GM13976 (cell line): Measurements from ENCODE around the gene CREG1.

Experiments used
- DNase-seq: peaks from one replicate; pipeline ENCODE4 v3.0.0; 2012; ENCODE audit warnings: low spot score
- in situ Hi-C: fragments of 300-500 bp; cut with MboI; formaldehyde crosslinking; loops from one replicate; pipeline ENCODE4 v1.12.0; 2022; ENCODE audit warnings: low sequenced_read_pairs, mixed read lengths, inconsistent platforms; ENCODE audit not compliant: unreplicated experiment
- TF ChIP-seq, protein P1 (sequence below): IDR thresholded peaks from 2 replicates; pipeline ENCODE4 v1.5.1; 2012; ENCODE audit warnings: borderline replicate concordance, mild to moderate bottlenecking; ENCODE audit not compliant: insufficient read depth; ENCODE audit errors: extremely low read depth, missing control alignments, control extremely low read depth

Gene CREG1

DNA sequence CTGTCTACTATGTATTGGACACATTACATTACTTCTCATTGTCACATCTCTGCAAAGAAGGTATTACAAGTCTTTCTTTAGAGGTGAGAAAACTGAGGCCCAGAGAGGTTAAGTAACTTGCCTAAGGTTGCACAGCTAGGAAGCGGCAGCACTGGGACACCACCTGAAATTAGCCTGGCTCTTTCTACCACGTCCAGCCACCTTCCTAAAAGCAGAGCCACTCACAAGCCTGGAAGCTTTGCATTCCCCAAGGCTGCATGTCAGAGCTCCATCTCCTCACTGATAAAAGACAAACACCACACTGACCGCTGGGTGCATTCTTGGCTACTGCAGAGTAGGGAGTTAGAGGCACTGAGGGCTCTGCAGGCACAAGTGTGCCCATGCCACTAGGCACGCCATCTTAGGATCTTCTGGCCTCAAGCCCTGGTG, 37.7 kb downstream of the CREG1 start:
- TF ChIP-seq, protein P1, sequence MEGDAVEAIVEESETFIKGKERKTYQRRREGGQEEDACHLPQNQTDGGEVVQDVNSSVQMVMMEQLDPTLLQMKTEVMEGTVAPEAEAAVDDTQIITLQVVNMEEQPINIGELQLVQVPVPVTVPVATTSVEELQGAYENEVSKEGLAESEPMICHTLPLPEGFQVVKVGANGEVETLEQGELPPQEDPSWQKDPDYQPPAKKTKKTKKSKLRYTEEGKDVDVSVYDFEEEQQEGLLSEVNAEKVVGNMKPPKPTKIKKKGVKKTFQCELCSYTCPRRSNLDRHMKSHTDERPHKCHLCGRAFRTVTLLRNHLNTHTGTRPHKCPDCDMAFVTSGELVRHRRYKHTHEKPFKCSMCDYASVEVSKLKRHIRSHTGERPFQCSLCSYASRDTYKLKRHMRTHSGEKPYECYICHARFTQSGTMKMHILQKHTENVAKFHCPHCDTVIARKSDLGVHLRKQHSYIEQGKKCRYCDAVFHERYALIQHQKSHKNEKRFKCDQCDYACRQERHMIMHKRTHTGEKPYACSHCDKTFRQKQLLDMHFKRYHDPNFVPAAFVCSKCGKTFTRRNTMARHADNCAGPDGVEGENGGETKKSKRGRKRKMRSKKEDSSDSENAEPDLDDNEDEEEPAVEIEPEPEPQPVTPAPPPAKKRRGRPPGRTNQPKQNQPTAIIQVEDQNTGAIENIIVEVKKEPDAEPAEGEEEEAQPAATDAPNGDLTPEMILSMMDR, result no peak
- no peak for DNase-seq
- in situ Hi-C loops, result no loop called here

DNA sequence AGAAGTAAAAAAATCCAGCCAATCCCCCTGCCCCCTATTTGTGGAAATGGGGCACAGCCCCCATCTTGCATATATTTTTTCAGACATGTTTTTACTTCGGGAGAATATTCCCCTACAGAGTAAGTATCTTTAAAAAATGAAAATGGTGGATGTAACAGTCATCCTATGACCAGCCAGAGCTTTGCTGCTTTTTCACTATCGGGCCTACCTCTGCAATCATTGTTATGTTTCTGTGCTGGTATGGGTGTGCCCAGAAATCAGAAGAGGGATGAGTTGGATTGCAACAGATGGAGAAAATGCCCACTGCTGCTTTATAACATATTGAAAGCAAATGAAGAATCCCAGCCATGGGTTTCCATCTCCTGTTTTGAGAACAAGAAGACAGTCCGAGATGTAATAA, 38.1 kb downstream of the CREG1 start:
- no peak for DNase-seq
- in situ Hi-C loops, result no loop called here
- TF ChIP-seq, protein P1, result no peak

DNA sequence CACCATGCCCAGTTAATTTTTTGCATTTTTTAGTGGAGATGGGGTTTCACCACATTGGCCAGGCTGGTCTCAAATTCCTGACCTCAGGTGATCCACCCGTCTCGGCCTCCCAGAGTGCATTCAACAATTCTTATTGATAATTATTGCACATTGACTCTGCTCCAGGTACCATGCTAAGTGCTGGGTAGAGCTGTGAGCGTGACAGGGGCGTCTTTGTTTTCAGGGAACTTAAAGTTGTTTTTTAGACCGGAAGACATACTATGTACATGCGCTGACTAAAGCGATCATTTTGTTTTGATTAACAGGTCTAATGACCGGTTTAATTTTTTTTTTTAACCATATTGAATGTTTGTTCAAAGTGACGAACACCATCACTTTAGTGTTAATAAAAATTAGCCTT, 39.3 kb downstream of the CREG1 start:
- in situ Hi-C loops, result no loop called here
- TF ChIP-seq, protein P1, result no peak
- DNase-seq, result no peak

DNA sequence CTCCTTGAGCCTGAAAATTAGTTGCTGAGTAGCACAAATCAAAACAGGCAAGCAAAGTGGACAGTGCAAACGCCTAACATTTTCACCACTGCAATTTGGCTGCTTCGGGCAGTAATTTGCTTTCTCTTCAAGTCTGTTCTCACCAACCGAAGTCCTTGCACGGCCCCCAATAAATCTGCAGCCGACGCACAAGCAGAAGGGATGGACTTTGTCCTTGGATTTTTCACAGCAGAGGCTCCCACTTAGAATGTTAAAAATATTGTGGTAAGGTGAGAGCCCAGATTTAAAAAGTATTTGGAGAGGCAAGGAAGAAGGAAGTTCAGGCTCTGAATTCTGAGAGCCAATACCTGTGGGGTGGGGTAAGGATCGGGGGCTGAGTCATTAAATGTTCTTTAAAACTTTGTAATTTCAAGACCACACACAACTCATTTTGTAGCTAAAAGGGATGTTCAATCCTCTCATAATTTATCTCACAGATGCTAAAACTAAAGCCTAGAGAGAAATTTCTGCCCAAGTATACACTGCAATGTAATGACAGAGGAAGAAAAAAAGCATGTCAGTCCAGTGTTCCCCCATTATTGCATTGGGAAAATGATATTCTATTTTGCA, 41.4 kb downstream of the CREG1 start:
- DNase-seq, result no peak
- in situ Hi-C loops, result no loop called here
- TF ChIP-seq, protein P1, result no peak

DNA sequence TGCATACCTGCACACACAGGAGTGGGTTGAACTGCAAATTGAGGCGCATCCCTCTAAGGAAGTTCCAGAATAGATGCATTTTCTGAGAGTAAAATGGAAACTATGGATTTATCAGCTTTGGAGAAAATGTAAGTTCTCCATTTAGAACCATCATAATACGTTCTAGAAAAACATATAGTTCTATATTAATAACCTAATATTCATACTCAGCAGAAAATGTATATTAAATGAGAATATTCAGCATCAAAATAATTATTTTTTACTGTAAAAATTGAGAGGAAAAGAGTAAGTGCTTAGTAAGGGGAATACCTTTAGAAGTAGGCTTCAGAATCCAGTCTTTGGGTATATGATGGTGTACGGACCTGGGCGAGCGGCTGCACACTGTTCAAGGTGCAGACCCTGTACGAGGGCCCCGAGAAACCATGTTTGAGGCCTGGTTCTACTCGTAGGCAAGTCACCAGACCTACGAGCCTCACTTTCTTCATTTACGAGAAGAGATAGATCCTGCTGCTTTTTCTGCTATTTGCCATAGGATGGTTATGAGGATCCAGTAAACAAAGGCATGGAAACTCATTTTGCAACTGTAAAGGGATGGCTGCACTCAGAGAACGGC, 42.1 kb downstream of the CREG1 start:
- DNase-seq, result no peak
- TF ChIP-seq, protein P1, result no peak
- in situ Hi-C loops, result no loop called here

DNA sequence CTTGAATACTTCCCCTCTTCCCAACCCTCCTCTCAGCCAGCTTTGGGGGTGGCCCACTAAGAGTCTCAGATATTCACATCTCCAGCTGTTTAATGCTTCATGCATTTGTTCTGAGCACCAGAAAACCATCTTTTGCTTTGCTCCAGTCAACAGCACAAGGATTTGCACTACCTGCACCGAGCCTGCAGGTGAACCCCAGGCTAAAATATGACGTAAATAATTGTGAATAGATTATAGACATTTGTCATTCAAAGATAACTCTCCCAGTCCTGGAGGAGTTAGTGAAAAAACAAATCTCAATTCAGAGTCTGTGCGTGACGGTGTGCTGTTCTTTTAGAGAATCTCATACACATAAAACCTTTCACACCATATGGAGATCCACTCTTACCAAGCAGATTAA, 42.7 kb downstream of the CREG1 start:
- in situ Hi-C loops, result no loop called here
- TF ChIP-seq, protein P1, result no peak

More for the DNA sequence above, 42.7 kb downstream of the CREG1 start:
- DNase-seq, result no peak
